Gastroesophageal sphincter (tissue), 3 donors: Measurements from ENCODE around the gene BBC3.

Source experiments
- CTCF ChIP-seq, 4 experiments: fragments of 200-600 bp in 2 of 4; fragments of 450-650 bp in 2 of 4; sonication (generic) in 1 of 4; IDR thresholded peaks; one replicate each; pipeline ENCODE4 v1.5.1; 2017 to 2019; ENCODE audit warnings: antibody characterized with exemption in 4 of 4, mild to moderate bottlenecking in 2 of 4, moderate library complexity in 2 of 4
- POLR2A ChIP-seq, 2 donors: fragments of 450-650 bp; IDR thresholded peaks; one replicate each; pipeline ENCODE4 v1.6.1; 2017; ENCODE audit warnings: antibody characterized with exemption in 2 of 2, mild to moderate bottlenecking in 2 of 2, moderate library complexity in 1 of 2

- TF ChIP-seq POLR2A (IDR thresholded peaks at IDR 0.05) (no peak), CTCF (IDR thresholded peaks at IDR 0.05) (no peak)
These were observed 1.3 kb downstream of the BBC3 start for GRCh38 chr19:47229676-47230053.
